ENCODE measurements around the gene THYN1. TPM values are rescaled to one million over a fixed set of nuclear protein-coding genes. Genes with fewer than 3 reads are reported as not detected.
A peak's percentile ranks its signal among the peaks of the same experiment; 100 is the strongest.

THYN1 gene
- total and polyA plus RNA-seq, 2 donors (not counting 3 experiments of a cell fraction or from before 2014, with no cell fraction given): 35.7 to 38.0 TPM

DNA sequence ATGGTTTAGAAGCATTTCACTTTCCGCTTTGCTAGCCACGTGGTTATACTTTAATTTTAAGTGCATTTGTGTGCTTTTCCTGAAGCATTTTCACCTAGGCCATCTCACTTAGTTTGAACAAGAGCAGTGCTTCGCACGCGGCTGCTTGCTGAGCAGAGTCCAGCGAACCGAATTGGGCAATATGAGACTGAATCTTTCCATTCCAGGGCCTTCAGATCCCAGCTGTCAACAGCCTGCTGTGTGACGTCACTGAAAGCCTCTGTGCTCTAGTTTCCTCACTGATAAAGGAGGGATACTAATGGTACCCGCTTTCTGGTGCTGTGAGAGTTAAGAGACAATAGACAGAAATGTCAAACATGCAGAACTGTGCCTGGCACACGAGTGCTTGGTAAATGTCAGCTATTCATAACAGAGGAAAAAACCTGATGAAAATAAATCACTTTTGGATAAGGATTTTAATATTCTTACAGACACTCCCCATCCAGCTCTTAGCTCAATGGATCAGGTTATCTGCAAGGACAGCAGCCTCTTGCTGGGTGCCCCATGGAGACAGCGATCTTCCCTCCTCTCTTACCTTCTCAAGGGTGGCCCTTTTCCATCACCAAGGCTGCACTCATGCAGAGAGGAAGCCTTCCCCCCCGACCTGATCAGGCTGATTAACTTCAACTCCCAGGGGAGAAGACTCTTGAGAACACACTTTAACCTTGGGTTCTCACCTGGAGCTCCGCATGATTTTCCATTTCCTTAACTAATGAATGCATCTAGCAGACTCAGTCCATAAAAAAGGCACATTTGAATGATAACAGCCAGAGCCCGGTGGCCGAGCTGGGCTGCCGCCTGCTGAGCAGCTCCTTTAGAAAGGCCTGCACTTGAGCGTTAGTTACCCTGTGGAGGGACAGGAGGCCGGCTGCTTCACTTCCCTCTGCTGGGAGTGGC, 19.5 kb upstream of the THYN1 start:
- Histone ChIP-seq H4K20me1 (replicated peaks; ENCODE audit: control insufficient read depth, extremely low read depth, insufficient read depth, low read length) (no peaks in the 10 kb centered on the region), H3K36me3 (ENCODE audit: control insufficient read depth in 2 of 2, extremely low read depth in 1 of 2, insufficient read depth in 2 of 2, low read length in 2 of 2) (no peaks in the 10 kb centered on the region), H3K9me3 (replicated peaks; ENCODE audit: control insufficient read depth, insufficient read depth, low read length) (no peaks in the 10 kb centered on the region), H3K27me3 (ENCODE audit: control insufficient read depth in 2 of 2, insufficient read depth in 2 of 2, low read length in 2 of 2) (peaks cover 42 to 56% of the 10 kb centered on the region in 2 experiments), H3K4me3 (replicated peaks in 1 of 3; ENCODE audit: insufficient read depth in 1 of 3, low read depth in 1 of 3, low read length in 3 of 3) (no peak overlapping the region), H3K79me2 (ENCODE audit: control insufficient read depth, insufficient read depth, low read length) (no peaks in the 10 kb centered on the region), H2AFZ (ENCODE audit: low read depth, low read length) (no peak overlapping the region), H3K4me1 (ENCODE audit: control insufficient read depth, extremely low read depth, insufficient read depth, low read length) (peaks cover 2% of the 10 kb centered on the region), H3K4me2 (ENCODE audit: insufficient read depth, low read length) (no peak overlapping the region), H3K27ac (ENCODE audit: insufficient read depth, low read depth, low read length) (no peak overlapping the region), H3K9ac (replicated peaks; ENCODE audit: extremely low read depth, insufficient read depth, low read length) (no peak overlapping the region), H3K9me1 (replicated peaks; ENCODE audit: control insufficient read depth, extremely low read depth, insufficient read depth, low read length) (no peaks in the 10 kb centered on the region)
- TF ChIP-seq JUN (IDR thresholded peaks at IDR 0.05; ENCODE audit: borderline replicate concordance, insufficient read depth, insufficient read length, low read depth) (no peak), MYC (IDR thresholded peaks at IDR 0.05; ENCODE audit: low read depth, low read length) (no peak)
- FAIRE-seq: peak; percentile 12
- CTCF ChIA-PET: interaction anchor here (1.6 to 1.9 kb wide), 2 partner anchors 10 to 11 kb away, joined by 4 to 6 read pairs; no protein-coding TSS in a partner anchor
- no peak for DNase-seq (ENCODE audit: low read depth, low spot score)
- dilution Hi-C loops (cut with MboI; ENCODE audit: extremely low pct_ligation_motif_present, low sequenced_read_pairs): no loop called here
- POLR2A ChIA-PET: no interaction called here
- no TSS peak for BruUV-seq (replicated peaks)
- intact Hi-C loops (cut with micrococcal nuclease): loop anchor here (1.0 kb wide), 1 partner anchor 18 kb away; no protein-coding TSS in a partner anchor

DNA sequence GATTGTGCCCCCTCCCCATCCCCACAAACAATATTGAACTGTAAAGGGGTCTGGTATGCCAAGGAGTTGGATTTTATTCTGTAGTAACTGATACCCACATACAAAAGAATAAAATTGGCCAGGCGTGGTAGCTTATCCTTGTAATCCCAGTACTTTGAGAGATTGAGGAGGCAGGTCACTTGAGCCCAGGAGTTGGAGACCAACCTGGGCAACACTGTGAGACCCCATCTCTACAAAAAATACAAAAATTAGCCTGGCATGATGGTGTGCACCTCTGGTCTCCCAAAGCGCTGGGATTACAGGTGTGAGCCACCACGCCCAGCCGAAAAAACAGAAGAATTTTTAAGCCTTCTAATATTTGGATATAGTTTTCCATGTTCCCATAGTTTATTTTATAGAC, 18.8 kb upstream of the THYN1 start:
- H4K20me1 ChIP-seq (replicated peaks; ENCODE audit: control insufficient read depth, extremely low read depth, insufficient read depth, low read length): no peaks in the 10 kb centered on the region
- no peak overlapping the region for H3K27ac ChIP-seq (ENCODE audit: insufficient read depth, low read depth, low read length)
- dilution Hi-C loops (cut with MboI; ENCODE audit: extremely low pct_ligation_motif_present, low sequenced_read_pairs) (no loop called here), intact Hi-C loops (cut with micrococcal nuclease) (no loop called here)
- ChIA-PET CTCF (no interaction called here), POLR2A (no interaction called here)
- no peak overlapping the region for H3K4me3 ChIP-seq (replicated peaks in 1 of 3; ENCODE audit: insufficient read depth in 1 of 3, low read depth in 1 of 3, low read length in 3 of 3)
- H3K9me1 ChIP-seq (replicated peaks; ENCODE audit: control insufficient read depth, extremely low read depth, insufficient read depth, low read length): no peaks in the 10 kb centered on the region
- H2AFZ ChIP-seq (ENCODE audit: low read depth, low read length): no peak overlapping the region
- BruUV-seq (replicated peaks): no TSS peak
- no peak for TF ChIP-seq FOS (IDR thresholded peaks at IDR 0.05; ENCODE audit: borderline replicate concordance, insufficient read depth, low read length)
- TF ChIP-seq, protein P1, sequence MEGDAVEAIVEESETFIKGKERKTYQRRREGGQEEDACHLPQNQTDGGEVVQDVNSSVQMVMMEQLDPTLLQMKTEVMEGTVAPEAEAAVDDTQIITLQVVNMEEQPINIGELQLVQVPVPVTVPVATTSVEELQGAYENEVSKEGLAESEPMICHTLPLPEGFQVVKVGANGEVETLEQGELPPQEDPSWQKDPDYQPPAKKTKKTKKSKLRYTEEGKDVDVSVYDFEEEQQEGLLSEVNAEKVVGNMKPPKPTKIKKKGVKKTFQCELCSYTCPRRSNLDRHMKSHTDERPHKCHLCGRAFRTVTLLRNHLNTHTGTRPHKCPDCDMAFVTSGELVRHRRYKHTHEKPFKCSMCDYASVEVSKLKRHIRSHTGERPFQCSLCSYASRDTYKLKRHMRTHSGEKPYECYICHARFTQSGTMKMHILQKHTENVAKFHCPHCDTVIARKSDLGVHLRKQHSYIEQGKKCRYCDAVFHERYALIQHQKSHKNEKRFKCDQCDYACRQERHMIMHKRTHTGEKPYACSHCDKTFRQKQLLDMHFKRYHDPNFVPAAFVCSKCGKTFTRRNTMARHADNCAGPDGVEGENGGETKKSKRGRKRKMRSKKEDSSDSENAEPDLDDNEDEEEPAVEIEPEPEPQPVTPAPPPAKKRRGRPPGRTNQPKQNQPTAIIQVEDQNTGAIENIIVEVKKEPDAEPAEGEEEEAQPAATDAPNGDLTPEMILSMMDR (IDR thresholded peaks at IDR 0.05; ENCODE audit: extremely low read depth in 1 of 2, insufficient read depth in 1 of 2, low read depth in 1 of 2, low read length in 2 of 2): no peak
- no peak for TF ChIP-seq POLR2AphosphoS5 (IDR thresholded peaks at IDR 0.05; ENCODE audit: insufficient read depth, low read depth, low read length)
- H3K4me2 ChIP-seq (ENCODE audit: insufficient read depth, low read length): no peak overlapping the region
- H3K36me3 ChIP-seq (ENCODE audit: control insufficient read depth in 2 of 2, extremely low read depth in 1 of 2, insufficient read depth in 2 of 2, low read length in 2 of 2): no peaks in the 10 kb centered on the region
- FAIRE-seq (no peak), DNase-seq (ENCODE audit: low read depth, low spot score) (no peak)
- H3K27me3 ChIP-seq (ENCODE audit: control insufficient read depth in 2 of 2, insufficient read depth in 2 of 2, low read length in 2 of 2): peaks cover 36 to 49% of the 10 kb centered on the region in 2 experiments
- no peaks in the 10 kb centered on the region for H3K79me2 ChIP-seq (ENCODE audit: control insufficient read depth, insufficient read depth, low read length)
- H3K4me1 ChIP-seq (ENCODE audit: control insufficient read depth, extremely low read depth, insufficient read depth, low read length): peaks cover under 1% of the 10 kb centered on the region
- H3K9me3 ChIP-seq (replicated peaks; ENCODE audit: control insufficient read depth, insufficient read depth, low read length): no peaks in the 10 kb centered on the region
- no peak overlapping the region for H3K9ac ChIP-seq (replicated peaks; ENCODE audit: extremely low read depth, insufficient read depth, low read length)

All from endothelial cell of umbilical vein (primary cell).